ENCODE results near the gene ELF4.

- TF ChIP-seq POLR2A (IDR thresholded peaks at IDR 0.05) (no peak), CTCF (IDR thresholded peaks at IDR 0.05) (no peak), EP300 (IDR thresholded peaks at IDR 0.05) (no peak)
Measured at GRCh38 chrX:130049821-130050220, 60.5 kb downstream of the ELF4 start.

All from ovary (tissue), 3 donors.